SH-SY5Y (cell line): ENCODE results near the gene MAGI2.

ENCODE experiments used
- GATA2 ChIP-seq: IDR thresholded peaks from 2 replicates; pipeline ENCODE4 v1.6.1; 2011; ENCODE audit warnings: mild to moderate bottlenecking, low read depth, low read length
- GATA3 ChIP-seq: IDR thresholded peaks from 2 replicates; pipeline ENCODE4 v1.6.1; 2011; ENCODE audit warnings: low read depth, mild to moderate bottlenecking, low read length, moderate library complexity

GRCh38 chr7:78433421-78433820 lies 1020.0 kb downstream of the MAGI2 start:
- TF ChIP-seq GATA2 (no peak), GATA3 (no peak)
